Epidermal melanocyte (primary cell): ENCODE measurements around the gene RANBP3.
A peak's percentile ranks its signal among the peaks of the same experiment; 100 is the strongest.
"Not testable (repeated sequence)": the region's sequence is repeated elsewhere in the genome, so short reads cannot be mapped to it uniquely, and the experiment has no call there.

Experiments
- DNase-seq: peaks from one replicate; pipeline ENCODE4 v3.0.0; 2011; ENCODE audit warnings: low spot score; ENCODE audit not compliant: insufficient read length

The RANBP3 gene, protein sequence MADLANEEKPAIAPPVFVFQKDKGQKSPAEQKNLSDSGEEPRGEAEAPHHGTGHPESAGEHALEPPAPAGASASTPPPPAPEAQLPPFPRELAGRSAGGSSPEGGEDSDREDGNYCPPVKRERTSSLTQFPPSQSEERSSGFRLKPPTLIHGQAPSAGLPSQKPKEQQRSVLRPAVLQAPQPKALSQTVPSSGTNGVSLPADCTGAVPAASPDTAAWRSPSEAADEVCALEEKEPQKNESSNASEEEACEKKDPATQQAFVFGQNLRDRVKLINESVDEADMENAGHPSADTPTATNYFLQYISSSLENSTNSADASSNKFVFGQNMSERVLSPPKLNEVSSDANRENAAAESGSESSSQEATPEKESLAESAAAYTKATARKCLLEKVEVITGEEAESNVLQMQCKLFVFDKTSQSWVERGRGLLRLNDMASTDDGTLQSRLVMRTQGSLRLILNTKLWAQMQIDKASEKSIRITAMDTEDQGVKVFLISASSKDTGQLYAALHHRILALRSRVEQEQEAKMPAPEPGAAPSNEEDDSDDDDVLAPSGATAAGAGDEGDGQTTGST

DNA sequence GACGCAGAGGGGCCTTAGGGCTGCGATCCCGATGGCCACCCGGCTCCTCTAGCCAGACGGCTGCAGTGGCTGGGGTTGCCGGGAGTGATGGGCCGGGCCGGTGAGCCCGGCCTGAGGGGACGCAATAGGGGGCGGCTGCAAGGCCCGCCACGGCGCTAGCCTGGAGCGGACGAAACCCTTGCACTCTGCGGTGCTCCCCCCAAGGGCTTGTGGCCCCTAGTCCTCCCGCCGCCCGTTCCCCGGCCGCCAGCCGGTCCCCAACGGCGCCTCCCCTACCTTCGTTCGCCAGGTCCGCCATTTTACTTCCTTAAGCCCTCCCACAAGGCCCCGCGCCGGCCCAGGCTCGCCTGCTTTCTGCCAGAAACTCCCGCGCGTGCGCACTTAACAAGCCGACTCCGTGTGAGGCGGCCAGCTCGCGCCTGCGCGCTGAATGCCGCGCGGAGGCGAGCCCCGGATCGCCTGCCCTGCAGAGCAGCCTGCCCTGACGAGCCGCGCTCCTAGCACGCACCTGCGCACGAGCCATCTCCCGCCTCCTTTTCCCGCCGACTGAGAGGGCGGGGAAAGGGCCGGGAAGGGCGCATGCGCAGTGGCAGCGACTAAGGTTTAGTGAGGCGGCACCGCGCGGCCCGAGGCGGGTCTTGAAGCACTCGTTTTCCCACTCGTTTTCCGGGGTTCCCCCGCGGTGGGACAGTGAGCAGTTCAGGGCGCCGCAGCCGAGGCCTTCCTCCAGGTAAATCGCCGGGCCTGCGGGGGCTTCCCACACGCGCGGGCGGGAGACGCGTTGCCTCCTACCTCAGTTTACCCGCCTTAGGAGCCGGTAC is at the start of gene RANBP3:
TSS of gene RANBP3 (minus strand) at position 356 of the 821 bp plus-strand sequence. CDS start at position 298, 58 bp downstream.
- peak; percentile 97 for DNase-seq

DNA sequence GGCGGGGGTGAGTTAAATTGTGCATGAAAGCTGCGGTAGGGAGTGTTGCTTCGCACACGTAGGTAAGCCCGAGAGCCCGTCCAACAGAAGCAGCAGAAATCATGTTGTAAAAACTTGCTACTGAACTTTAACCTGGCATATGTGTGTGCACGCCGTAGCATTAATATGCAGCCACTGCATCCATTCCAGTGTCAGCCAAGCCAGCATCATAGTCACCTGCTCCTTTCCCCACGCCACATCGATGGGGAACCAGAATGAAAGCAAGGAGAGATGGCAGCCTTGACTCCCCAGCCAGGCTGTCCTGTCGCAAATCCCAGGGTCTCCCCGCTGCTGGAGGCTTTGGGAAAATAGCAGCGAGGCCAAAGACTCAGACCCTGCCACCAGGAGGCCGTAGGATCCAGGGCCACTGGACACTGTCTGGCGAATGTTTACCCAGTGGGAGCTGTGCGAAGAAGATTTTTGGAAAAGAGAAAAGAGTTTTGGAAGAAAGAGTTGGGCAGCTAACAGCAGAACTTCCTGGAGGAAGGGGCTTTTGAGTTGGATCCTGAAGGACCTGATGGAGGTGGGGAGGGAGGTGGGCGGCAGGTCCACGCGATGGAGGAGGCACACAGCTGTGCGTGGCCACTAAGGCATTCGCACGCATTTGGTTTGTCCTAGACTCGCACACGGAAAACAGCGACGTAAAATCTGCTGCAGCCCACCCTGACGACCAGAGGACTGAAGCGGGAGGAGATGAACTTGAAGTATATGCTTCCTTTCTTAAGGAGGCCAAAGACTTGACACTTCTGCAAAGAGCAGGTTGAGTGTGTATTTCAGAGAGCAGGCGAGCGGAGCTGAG is 48.7 kb upstream of the RANBP3 start:
- DNase-seq = no peak

DNA sequence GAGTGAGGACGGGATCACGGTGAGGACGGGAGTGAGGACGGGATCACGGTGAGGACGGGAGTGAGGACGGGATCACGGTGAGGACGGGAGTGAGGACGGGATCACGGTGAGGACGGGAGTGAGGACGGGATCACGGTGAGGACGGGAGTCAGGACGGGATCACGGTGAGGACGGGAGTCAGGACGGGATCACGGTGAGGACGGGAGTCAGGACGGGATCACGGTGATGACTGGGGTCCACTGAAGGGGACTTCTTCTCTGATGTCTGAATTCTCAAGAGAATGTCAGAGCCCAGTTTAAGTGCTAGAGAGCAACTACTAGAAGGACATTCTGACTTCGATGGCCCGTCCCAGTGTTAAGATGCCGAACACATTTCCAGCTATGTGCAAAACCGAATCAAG is 46.8 kb upstream of the RANBP3 start:
- not testable (repeated sequence) for DNase-seq

DNA sequence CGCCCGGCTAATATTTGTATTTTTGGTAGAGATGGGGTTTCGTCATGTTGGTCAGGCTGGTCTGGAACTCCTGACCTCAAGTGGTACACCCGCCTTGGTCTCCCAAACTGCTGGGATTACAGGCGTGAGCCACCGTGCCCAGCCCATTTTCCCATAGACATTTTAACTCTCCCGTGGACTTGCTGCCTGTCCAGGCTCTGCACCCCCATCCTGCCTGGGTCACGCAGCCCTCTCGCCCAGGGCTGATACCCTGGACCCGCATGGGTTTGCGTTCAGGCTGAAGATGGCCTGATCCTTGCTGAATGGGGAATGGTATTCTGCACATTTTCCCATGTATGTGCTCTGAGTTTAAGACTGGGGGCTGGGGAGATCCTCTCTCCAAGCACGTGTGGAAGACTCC is 46.0 kb upstream of the RANBP3 start:
- DNase-seq = no peak

DNA sequence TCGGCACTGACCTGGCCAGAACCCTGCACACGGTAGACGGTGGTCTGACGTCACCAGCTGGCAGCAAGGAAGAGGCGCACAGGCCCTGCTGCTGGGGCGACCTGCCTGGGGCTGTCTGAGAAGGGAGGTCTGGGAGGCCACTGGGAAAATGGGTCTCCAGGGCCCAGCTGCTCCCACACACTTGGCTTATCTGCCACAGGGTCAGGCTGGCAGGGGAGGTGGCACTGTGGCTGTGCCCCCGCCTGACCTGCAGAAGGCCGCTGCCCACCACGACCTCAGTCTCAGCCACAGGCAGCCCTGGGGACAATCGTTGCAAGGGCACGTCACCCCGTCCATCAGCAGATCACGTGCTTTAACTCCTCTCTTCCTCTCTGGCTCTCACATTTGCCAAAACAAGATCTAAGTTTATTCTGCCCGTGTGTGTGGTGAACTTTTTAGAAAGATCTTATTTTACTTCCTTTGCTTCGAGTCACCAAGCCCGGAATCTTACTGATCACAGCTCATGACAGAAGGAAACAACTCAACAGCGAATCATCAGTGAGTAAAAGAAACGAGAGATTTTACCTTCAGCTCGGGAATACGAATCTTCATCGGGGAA is 45.2 kb upstream of the RANBP3 start:
- no peak for DNase-seq

DNA sequence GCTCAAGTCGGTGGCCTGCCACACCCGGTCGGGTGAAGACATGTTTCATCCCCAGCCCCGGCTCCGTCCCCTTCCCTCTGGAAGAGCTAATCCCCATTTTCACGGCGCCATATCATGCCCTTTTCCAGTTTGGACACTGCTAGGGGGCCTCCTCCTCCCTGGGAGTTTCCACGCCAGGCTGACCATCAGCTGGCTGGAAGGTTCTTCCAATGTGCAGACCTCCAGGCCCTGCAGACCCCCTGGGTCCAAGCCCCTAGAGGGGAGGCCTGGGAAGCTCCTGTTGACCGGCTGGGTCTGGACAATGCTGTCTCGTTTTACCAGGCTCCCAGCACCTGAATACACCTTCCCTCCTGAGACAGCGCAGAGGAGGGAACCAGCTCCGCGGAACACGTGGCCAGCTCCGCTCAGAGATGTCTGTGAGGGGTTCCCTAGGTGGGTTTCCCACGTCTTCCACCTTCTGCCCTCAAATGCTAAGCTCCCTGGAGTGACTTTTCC is 44.7 kb upstream of the RANBP3 start:
- no peak for DNase-seq

DNA sequence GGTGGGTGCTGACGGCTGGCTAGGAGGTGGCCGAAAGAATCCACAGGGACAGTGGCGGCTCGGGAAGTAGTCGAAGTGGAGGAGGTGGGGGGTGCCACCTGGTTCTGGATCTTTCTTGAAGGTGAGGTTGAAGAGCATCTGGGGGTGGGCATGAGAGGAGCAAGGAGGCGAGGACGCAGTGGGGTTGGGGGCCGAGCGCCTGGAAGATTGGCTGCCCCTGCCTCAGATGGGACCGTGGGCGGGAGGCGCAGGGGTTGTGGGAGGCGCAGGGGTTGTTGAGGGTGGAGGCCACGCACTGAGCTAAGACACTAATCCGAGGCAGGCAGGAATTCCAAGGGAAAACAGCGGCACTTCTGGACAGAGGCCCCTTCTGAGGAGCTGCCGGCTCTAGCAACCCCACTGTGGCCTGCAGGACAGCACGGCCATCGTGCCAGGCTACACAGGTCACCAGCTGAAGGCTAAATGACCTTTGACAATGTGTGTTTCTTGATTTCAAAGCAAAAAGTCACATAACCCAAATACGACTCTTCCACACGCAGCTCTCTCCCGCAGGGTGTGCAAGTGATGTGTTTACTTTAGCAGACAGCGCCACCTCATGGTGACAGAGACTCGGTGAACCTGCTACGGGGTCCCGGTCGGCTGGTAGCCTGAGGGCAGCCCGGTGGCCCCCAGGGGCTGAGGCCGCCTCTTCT is 44.1 kb upstream of the RANBP3 start:
- peak; percentile 80 for DNase-seq

DNA sequence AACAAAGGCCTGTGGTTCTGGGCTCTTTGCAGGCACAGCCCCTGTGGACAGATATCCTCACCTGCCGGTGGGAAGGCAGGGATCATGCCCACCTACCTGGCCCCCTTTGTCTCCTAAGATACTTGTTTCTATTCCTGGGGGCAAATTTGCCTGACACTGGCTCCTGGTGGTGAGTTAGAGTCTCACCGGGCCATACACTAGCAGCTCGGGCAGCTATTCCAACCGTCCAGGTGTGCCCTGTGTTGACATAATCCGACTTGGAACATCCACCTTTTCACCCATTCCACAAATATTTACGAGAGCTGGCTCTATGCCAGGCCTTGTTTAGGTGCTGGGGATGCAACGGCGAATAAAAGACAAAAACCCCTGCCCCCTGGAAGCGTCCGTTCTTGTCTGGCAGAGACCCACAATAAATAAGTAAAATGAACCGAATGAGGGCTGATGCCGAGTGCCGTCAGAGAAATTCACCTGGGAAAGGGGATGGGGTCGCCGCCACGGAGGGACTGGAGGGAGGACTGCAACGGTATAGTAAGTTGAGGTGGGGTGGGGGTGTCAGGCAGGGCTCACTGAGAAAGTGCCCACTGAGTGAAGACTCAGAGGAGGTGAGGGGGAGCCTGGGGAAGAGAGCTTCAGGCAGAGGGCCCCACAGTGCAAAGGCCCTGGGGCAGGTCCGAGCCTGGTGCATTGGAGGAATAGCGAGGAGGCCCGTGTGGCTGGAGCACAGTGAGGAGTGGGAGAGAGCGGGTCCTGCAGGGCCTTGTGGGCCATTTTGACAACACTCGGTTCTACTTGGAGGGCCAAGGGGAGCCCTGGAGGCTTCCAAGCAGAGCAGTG is 43.2 kb upstream of the RANBP3 start:
- no peak for DNase-seq

DNA sequence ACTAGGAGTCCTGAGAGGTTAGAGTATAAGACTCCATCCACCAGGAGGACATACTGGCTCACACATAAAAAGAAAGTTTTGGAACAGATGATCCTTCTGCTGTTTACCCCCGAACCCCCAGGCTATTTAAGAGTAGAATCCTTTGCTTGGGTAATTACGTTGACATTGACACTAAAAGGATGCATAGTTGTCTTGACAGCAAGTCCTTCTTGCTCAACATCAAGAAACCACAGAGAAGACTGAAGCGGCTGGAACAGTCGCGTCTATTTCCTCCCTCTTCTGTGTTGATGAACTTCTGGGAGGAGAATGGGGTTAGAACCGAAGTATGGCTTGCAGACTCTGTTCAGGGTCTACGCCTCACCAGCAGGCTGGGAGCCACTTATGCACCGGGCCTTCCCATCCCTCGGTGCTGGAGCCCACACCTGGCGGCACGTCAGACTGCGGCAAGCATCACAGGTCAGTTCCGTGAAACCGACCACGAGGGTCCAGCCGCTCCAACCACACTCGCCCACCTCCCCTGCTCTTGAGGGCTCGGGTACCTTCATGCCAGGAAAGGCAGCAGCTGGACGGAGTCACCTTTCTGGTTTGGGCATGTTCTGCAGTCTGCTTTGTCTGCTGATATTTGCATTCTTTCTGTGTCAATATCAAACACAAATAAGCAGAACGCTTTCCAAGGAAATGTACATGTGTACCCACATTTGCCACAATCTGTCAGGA is 42.4 kb upstream of the RANBP3 start:
- DNase-seq = no peak

DNA sequence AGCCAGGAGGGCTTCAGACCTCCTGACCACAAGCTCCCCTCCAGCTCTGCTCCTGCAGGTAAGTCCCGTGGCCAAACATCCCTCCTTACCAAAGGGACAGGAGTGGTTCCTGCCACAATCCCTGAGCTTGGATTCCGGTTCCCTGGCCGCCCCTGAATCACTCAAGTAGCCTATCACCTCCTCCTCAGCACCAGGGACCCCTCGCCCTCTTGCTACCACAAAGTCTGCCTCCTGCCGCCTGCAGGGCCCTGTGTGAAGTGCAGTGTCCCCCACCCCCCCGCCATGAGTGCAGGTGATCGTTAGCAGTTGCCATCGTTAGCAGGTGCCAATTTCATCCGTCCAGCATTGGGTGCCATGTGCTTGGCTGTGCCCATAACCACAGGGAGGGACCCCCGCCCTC is 40.8 kb upstream of the RANBP3 start:
- no peak for DNase-seq

DNA sequence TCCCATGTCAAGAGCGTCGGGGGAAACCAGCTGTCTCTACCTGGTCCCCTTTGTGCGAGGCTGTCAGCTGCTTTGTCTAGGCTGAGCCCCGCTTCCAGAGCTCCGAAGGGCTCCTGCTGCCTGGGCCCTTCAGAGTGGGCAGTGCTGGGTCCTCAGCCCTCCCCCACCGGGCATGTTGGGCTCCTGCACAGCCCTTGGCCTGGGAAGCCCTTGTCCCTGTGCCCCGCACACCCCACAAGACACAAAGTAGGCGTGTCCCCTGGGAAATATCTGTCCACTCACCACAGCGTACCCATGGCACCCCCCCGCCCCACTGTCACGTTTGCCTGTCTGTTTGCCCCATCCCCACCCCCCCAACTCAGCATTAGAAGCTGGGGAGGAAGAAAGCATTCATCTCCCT is 39.6 kb upstream of the RANBP3 start:
- DNase-seq = no peak

DNA sequence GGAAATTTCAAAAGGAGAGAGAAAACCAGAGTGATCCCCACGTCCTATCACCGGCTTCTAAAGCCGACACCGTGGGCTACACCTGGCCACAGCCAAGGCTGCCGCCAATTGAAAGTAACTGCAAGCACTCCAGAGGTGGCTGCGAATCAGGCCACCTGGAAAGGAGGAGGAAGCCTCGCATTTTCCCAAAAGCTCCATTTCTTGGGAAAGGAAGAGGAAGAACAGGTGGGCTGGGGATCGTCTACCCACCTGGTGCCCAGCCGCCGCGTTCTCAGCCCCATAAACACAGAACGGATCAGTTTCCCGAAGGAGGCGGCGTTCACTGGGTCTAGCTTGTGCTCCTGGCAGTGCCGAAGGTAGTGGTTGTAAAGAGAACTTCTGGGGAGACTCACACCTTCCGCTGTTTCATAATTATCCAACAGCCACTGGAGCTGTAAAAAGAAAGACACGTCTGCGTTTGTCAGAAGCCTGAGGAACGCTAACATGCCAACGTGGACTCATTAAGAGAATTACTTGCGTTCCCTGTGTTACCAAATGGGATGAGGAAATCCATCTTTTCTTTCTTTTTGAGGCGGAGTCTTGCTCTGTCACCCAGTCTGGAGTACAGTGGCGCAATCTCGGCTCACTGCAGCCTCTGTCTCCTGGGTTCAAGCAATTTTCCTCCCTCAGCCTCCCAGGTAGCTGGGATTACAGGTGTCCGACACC is 38.1 kb upstream of the RANBP3 start:
- DNase-seq = no peak

DNA sequence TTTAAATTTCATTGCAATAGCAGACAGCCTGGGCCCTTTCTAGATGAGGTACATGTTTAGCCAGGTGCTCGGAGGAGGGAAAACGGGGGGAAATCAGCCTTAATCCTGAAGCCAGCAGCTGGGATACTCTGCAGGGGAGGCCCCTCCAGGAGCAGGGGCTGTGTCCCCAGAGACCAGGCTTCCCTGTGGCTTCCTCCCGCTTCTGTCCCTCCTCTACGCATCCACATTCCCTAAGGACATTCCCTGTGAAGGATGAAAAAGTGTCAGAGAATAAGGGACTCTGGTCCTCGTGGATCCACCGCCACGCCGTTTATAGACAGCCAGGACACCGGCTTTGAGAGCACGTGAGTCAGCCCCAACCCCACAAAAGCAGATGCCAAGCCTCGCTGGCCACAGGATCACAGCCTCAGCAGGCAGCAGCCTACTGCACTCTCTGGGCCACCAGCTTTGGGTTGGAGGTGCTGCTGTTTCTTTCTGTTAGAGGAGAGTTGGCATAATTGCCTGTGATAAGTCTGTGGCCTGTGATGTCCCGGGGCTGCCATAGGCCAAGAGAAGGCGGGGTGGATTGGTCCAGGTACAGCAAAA is 36.7 kb upstream of the RANBP3 start:
- no peak for DNase-seq

DNA sequence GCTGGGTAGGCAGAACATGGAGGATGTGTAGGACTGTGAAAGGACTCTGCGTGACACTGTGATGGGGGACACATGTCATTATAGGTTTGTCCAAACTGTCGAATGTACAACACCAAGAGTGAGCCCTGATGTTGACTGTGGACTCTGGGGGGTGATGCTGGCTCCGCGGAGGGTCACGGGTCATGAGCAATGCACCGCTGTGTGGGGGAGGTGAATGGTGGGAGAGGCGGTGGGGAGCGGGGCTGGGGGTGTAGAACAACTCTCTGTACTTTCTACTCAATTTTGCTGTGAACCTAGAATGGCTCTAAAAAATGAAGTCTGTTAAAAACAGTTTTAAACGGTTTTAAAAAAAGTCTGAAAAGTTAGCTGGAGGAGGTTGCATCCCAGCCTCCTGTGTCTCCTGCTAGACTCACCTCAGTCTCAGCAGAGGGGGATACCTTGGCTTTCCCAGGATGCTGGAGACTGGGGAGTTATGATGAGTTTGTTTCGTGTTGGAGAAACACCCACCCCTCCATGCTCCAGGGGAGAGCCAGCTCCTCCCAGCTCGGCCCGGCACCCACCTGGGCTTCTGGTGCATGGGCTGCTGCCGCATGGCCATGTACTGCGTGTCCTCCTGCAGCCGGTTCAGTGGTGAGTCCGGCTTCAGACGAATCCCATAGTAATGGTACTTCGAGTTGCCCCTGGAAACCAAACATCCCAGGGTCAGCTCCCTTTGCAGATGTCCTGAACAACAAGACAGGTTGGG is 34.7 kb upstream of the RANBP3 start:
- no peak for DNase-seq

DNA sequence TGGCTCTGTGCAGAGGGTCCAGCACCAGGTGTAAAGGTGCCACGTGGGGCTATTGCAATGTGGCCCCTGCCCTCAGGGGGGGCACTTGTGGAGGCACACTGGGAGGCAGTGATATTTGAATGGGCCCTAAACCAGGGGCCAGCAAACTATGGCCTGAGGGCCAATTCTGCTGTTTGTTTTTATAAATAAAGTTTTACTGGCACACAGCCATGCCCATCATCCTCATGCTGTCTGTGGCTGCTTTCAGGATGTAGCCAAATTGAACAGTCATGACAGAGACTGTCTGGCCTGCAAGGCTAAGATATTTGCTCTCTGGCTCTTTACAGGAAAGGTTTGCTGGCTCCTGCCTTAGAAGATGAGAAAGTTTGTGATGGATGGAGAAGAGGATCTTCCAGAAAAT is 33.9 kb upstream of the RANBP3 start:
- no peak for DNase-seq

DNA sequence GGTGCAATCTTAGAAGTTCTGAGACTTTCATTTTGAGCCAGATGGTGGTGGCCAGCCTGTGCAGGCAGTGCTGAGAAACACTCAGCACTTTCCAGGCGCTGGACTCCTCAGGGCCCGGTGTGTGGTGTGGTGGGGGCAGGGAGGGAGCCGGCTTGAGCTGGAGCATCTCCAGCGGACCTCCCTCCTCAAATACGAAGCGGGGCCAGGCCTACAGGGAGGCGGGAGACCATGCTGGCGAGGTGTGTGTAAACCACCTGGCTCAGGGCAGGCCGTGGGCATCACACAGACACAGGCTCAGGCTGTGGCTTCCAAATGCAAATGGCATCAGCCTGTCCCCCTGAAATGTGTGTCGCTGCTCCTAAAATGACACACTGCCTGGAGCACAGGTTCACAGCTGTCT is 33.3 kb upstream of the RANBP3 start:
- no peak for DNase-seq

DNA sequence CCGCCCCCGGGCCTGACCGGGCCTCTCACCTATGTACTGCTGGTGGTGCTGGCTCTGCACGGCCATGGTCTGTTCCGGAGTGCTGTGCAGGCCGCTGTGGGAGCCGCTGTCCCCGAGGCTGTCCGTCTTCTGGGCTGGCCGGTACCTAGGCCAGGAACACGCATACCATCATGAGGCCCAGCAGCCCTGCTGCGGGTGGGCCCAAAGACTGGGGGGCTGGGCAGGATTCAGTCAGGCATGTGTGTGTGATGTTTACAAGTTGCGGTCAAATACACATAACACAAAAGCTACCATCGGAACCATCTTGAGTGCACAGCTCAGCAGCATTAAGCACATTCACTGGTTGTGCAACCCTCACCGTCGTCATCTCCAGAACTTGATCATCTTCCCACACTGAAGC is 32.2 kb upstream of the RANBP3 start:
- DNase-seq = no peak
